IPS-20b (cell line): ENCODE results near the gene MBOAT2.

ENCODE experiments used
- H3K27ac ChIP-seq: one replicate; pipeline ENCODE4 v1.5.1; 2013; ENCODE audit warnings: low read length
- H3K27me3 ChIP-seq: 2 replicates; pipeline ENCODE4 v1.6.1; 2013; ENCODE audit warnings: mild to moderate bottlenecking, low read length, inconsistent platforms; ENCODE audit not compliant: insufficient read depth
- H3K36me3 ChIP-seq: 2 replicates; pipeline ENCODE4 v1.6.1; 2013; ENCODE audit warnings: low read depth, mild to moderate bottlenecking, inconsistent platforms, low read length, moderate library complexity; ENCODE audit not compliant: insufficient read depth
- H3K4me1 ChIP-seq: 2 replicates; pipeline ENCODE4 v1.6.1; 2013; ENCODE audit warnings: mild to moderate bottlenecking, control low read depth, inconsistent platforms, low read length, moderate library complexity; ENCODE audit not compliant: insufficient read depth
- H3K4me3 ChIP-seq: 2 replicates; pipeline ENCODE4 v1.5.1; 2013; ENCODE audit warnings: mild to moderate bottlenecking, low read length, inconsistent platforms
- H3K9ac ChIP-seq: 2 replicates; pipeline ENCODE4 v1.6.1; 2013; ENCODE audit warnings: low read depth, mild to moderate bottlenecking, inconsistent platforms, low read length, moderate library complexity
- H3K9me3 ChIP-seq: 2 replicates; pipeline ENCODE4 v1.6.1; 2013; ENCODE audit warnings: mild to moderate bottlenecking, low read depth, low read length, inconsistent platforms; ENCODE audit not compliant: insufficient read depth

MBOAT2 gene

DNA sequence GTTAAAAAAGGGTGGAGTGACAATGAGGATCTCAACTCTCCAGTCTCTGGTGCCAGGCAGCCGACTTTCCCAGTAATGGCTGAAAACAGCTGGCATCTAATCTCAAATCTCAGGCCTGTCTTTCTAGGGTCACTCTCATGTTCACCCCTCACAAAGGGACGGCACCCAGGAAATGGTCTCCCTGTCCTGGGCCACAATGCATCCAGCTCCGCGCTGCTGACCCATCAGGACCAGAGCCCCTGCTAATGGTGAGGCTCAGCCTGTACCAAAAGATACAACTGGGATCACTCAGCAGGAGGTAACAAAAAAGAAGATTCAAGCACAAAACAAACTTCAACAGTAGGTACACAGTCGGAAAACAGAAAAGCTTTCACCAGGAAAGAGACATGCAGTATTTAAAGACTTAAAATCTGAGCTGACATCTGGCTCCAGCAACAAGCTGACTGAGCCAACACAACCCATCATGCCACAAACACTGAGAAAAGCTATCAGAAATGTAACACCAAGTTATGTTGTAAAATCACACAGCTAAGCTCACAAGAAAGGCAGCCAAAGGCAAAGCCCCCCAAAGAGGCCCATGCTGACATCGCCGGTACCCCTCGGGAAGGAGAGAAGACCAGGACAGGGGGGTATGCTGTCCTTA, 152.5 kb downstream of the MBOAT2 start:
- Histone ChIP-seq H3K9me3 (no peaks in the 10 kb centered on the region; the same call in 1 of the 2 replicates), H3K36me3 (no peaks in the 10 kb centered on the region), H3K27ac (no peak overlapping the region), H3K4me3 (no peak overlapping the region), H3K4me1 (peaks cover 5% of the 10 kb centered on the region; the same call in 1 of the 2 replicates), H3K9ac (no peak overlapping the region), H3K27me3 (no peaks in the 10 kb centered on the region)

GRCh38 chr2:8849327-8849726, 154.2 kb downstream of the MBOAT2 start:
- H3K4me1 ChIP-seq, result no peaks in the 10 kb centered on the region
- H3K9me3 ChIP-seq, result no peaks in the 10 kb centered on the region; the same call in 1 of the 2 replicates
- no peaks in the 10 kb centered on the region for H3K27me3 ChIP-seq
- H3K9ac ChIP-seq, result no peak overlapping the region
- H3K27ac ChIP-seq, result no peak overlapping the region
- no peaks in the 10 kb centered on the region for H3K36me3 ChIP-seq
- no peak overlapping the region for H3K4me3 ChIP-seq

DNA sequence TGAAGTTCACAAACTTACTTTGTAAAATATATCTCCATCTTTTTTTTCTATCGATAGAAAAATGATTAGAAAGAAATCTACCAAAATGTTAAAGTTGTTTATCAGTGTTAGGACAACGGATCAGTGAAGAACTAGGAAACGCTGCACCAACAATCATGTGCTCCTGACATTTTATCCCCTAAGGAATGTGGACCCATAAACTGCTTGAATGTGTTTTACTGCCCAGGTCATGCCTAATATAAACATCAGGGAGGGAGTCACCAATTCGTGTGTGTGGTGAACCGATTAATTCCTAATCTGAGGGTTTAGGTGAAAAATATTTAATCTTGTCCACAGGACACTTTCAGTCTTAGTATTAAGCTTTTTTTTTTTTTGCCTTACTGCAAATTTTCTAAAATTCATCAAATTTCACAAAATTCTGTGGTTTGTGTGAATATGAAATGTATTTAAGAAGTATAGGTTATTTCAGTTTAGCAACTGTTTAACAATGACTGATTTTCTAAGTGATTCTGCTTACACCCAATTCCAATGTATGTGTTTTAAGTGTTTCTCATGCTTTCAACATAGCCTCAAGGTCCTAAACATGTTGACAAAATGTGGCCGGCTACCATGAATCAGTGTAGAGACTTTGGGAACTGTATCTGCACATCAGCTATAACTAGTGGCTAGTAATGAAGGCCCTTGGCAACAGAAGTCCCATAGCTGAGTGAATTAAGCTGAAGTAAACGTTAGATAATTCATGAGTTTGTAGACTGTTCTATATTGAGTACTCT, 155.0 kb downstream of the MBOAT2 start:
- no peaks in the 10 kb centered on the region; the same call in 1 of the 2 replicates for H3K9me3 ChIP-seq
- H3K27me3 ChIP-seq, result no peaks in the 10 kb centered on the region
- no peaks in the 10 kb centered on the region for H3K36me3 ChIP-seq
- no peak overlapping the region for H3K9ac ChIP-seq
- no peaks in the 10 kb centered on the region for H3K4me1 ChIP-seq
- H3K4me3 ChIP-seq, result no peak overlapping the region
- no peak overlapping the region for H3K27ac ChIP-seq

DNA sequence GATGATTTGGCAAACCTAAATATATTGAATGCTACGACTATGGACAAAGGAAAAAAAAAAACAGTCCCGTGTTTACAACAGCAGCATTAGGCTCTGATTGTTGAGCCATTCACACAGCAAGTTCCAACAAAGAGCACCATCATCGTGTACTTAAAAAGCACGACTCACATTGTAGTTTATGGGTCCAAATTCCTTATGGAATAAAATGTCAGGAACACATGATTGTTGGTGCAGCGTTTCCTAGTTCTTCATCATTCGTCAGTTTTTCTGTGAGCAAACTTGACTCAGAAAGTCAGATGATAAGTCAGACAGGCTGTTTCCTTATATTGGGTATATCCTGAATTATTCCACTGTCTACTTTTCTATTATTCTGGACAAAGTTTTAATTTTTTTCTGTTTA, 156.1 kb downstream of the MBOAT2 start:
- Histone ChIP-seq H3K9me3 (no peaks in the 10 kb centered on the region; the same call in 1 of the 2 replicates), H3K4me3 (no peak overlapping the region), H3K9ac (no peak overlapping the region), H3K36me3 (no peaks in the 10 kb centered on the region), H3K4me1 (no peaks in the 10 kb centered on the region), H3K27ac (no peak overlapping the region), H3K27me3 (no peaks in the 10 kb centered on the region)

DNA sequence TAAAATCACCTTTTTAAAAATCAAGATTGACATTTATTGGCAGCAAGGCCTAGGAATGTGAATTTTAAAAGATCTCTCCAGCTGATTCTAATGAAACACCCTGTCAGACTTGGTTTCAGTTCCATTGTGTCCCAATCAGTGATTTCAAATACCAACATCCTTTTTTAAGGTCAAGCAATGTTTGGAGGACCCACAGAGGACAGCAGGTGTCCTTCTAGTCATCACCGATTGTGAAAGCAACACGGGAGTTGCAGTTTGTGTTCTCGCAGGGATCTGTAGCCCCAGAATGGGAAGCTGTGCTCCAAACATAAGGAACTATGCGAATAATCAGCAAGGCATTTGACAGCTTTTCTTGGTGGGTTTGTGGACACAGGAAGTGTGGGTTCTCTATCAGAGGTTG, 161.6 kb downstream of the MBOAT2 start:
- no peak overlapping the region for H3K27ac ChIP-seq
- H3K4me1 ChIP-seq, result no peaks in the 10 kb centered on the region; the same call in 1 of the 2 replicates
- no peak overlapping the region for H3K9ac ChIP-seq
- H3K4me3 ChIP-seq, result no peak overlapping the region
- H3K9me3 ChIP-seq, result no peaks in the 10 kb centered on the region
- no peaks in the 10 kb centered on the region for H3K36me3 ChIP-seq
- H3K27me3 ChIP-seq, result peaks cover under 1% of the 10 kb centered on the region; the same call in 1 of the 2 replicates

- H3K9me3 ChIP-seq, result no peaks in the 10 kb centered on the region
- H3K36me3 ChIP-seq, result no peaks in the 10 kb centered on the region
- H3K4me3 ChIP-seq, result no peak overlapping the region
- peaks cover 10% of the 10 kb centered on the region; the same call in 1 of the 2 replicates for H3K27me3 ChIP-seq
- no peak overlapping the region for H3K27ac ChIP-seq
- no peak overlapping the region for H3K9ac ChIP-seq
- peaks cover 6% of the 10 kb centered on the region; the same call in 1 of the 2 replicates for H3K4me1 ChIP-seq
These were observed 162.9 kb downstream of the MBOAT2 start for GRCh38 chr2:8840475-8841091.

DNA sequence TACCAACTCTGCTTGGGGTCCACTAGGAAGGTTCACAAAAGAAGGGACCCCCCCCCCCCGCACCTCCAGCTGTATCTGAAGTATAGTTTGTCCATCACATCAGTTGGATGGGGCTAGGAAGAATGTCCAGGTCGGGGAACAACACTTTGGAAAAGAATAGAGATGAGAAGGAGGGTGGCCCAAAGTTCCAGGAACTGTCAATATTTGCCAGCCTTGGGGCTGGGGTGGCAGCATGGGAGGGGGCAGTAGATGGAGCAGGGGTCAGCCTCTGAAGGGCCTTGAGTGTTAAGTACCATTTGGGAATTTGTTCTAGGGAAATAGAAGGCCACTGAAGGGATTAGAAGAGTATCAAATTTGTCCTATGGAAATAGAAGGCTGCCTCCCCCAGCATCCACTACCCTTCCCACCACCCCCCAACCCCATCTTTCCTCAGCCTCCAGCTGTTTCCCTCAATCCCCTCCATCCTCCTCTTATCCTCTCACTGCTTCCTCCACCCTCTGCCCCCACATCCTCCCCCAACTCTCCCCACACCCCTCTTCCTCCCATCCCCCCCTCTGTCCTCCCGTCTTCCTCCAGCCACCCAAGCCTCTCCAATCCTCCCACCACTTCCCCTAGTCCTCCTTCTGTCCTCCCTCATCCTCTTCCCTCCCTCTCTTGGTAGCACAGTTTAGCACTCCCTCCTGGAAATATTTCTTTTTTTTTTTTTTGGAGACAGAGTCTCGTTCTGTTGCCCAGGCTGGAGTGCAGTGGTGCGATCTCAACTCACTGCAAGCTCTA, 164.1 kb downstream of the MBOAT2 start:
- H3K9ac ChIP-seq, result no peak overlapping the region
- H3K9me3 ChIP-seq, result no peaks in the 10 kb centered on the region
- no peak overlapping the region for H3K4me3 ChIP-seq
- peaks cover 6% of the 10 kb centered on the region; the same call in 1 of the 2 replicates for H3K4me1 ChIP-seq
- H3K27me3 ChIP-seq, result peaks cover 10% of the 10 kb centered on the region; the same call in 1 of the 2 replicates
- H3K36me3 ChIP-seq, result no peaks in the 10 kb centered on the region
- H3K27ac ChIP-seq, result no peak overlapping the region

- Histone ChIP-seq H3K27ac (no peak overlapping the region), H3K36me3 (no peaks in the 10 kb centered on the region), H3K4me1 (peaks cover 6% of the 10 kb centered on the region; the same call in 1 of the 2 replicates), H3K9me3 (no peaks in the 10 kb centered on the region), H3K9ac (no peak overlapping the region), H3K27me3 (peaks cover 10% of the 10 kb centered on the region; the same call in 1 of the 2 replicates), H3K4me3 (peak overlapping the region; percentile 93; the same call in 1 of the 2 replicates)
These were observed 165.7 kb downstream of the MBOAT2 start for GRCh38 chr2:8837795-8838140.

DNA sequence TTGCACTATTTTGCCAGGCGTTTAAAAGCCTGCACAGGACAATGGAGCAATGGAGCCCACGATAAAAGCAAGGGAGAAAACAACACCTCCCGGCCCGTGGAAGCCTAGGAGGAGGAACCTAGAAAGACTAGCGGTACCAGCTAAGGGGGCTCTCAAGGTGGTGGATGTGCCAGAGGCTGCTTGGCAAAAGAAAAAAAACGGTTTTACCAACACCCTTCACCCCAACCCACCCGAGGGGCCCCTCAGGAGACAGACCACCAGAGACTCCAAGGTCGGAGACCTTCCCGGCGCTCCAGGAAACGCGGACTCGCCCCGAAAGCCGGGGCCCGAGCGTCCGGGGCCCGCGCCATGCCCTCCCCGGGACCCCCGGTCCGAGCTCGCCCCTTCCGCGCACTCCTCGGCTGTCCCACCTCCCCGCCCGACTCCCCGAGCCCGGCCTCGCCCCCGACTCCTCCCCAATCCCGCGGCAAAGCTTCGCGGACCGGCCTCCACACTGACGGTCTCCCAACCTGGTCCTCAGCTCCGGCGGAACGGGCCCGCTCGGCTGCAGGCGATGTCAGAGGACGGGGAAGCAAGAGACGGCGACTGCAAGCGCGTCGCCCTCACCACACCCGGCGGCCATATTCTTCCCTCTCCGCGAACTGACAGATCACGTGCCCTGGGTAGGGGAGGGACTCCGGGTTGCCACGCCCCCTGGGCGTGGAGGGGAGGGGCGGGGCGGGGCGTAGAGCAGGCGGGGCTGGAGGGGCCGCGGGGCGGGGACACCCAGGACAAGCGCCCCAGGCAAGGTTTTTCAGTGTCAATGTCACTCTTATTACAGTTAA, 166.3 kb downstream of the MBOAT2 start, which contains the start of gene KIDINS220:
TSS of gene KIDINS220 (minus strand) at position 643 of the 824 bp plus-strand sequence. CDS start 10,520 bp downstream, outside the sequence.
- Histone ChIP-seq H3K9ac (peak within 1 kb of the TSS; percentile 81), H3K9me3 (no peaks in the 10 kb centered on the region), H3K4me3 (peak within 1 kb of the TSS; percentile 93), H3K4me1 (peaks cover 6% of the 10 kb centered on the region; the same call in 1 of the 2 replicates), H3K27ac (no peak within 1 kb of the TSS), H3K27me3 (peaks cover 10% of the 10 kb centered on the region; the same call in 1 of the 2 replicates), H3K36me3 (no peaks in the 10 kb centered on the region)

DNA sequence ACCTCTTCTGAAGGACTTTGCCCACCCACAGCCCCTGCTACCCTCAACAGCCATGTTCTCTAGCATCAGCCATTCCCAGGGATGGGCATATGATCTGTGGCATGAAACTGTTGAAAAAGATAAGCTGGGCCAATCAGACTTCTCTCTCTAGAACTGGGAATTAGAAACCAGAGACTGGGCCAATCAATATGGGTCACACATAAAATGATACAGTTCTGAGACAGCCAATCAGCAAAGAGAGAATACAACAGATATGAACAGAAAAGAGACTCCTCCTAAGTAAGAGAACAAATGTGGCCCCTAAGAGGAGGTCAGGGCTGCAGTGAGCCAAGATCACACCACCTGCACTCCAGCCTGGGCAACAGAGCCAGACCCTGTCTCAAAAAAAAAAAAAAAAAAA, 168.2 kb downstream of the MBOAT2 start:
- Histone ChIP-seq H3K36me3 (no peaks in the 10 kb centered on the region), H3K4me3 (no peak overlapping the region), H3K4me1 (peaks cover 6% of the 10 kb centered on the region; the same call in 1 of the 2 replicates), H3K27me3 (peaks cover 10% of the 10 kb centered on the region; the same call in 1 of the 2 replicates), H3K27ac (no peak overlapping the region), H3K9ac (no peak overlapping the region), H3K9me3 (no peaks in the 10 kb centered on the region)
